Mammary epithelial cell (primary cell): ENCODE measurements around the gene CNTN4.

Experiments
- CTCF ChIP-seq, 2 donors: IDR thresholded peaks in 1 of 2; conservative IDR thresholded peaks in 1 of 2; 2 replicates each; pipeline ENCODE4 v1.5.1; 2011 to 2012; ENCODE audit warnings: inconsistent platforms in 2 of 2, low read length in 2 of 2, mild to moderate bottlenecking in 2 of 2, control low read depth in 1 of 2, low read depth in 1 of 2; ENCODE audit not compliant: insufficient read depth in 1 of 2; ENCODE audit errors: extremely low read depth in 1 of 2
- EZH2 ChIP-seq: IDR thresholded peaks from 2 replicates; pipeline ENCODE4 v1.6.1; 2012; ENCODE audit warnings: low read length, inconsistent platforms, borderline replicate concordance

GRCh38 chr3:2908693-2909351 is 810.2 kb downstream of the CNTN4 start:
- no peak for TF ChIP-seq CTCF (conservative IDR thresholded peaks at IDR 0.05 in 1 of 2, IDR thresholded peaks at IDR 0.05 in 1 of 2; ENCODE audit: extremely low read depth in 1 of 2, insufficient read depth in 1 of 2, low read depth in 1 of 2, low read length in 2 of 2)
- no peak for TF ChIP-seq EZH2
